Effector memory CD8-positive, alpha-beta T cell (primary cell): ENCODE measurements around the gene RAB11FIP4.

Experiments used
- ATAC-seq: fragments of 150-1000 bp; cut with Tn5 transposase; replicated peaks from 2 replicates; pipeline ENCODE4 v1.10.0; 2021; ENCODE audit warnings: mild to moderate bottlenecking, moderate library complexity
- DNase-seq, 3 experiments: peaks; one replicate each; pipeline ENCODE4 v3.0.0; 2021
- H3K27ac Mint-ChIP-seq, 2 donors: one replicate each; pipeline ENCODE4 v1.8.0; 2022; ENCODE audit warnings: mild to moderate bottlenecking in 2 of 2, mixed read lengths in 2 of 2, moderate library complexity in 2 of 2
- H3K27me3 Mint-ChIP-seq, 2 donors: one replicate each; pipeline ENCODE4 v1.8.0; 2022; ENCODE audit warnings: mixed read lengths in 2 of 2
- H3K36me3 Mint-ChIP-seq: one replicate; pipeline ENCODE4 v1.8.0; 2022; ENCODE audit warnings: mild to moderate bottlenecking, moderate library complexity, mixed read lengths; ENCODE audit not compliant: insufficient read depth
- H3K4me1 Mint-ChIP-seq, 2 donors: one replicate each; pipeline ENCODE4 v1.8.0; 2022; ENCODE audit warnings: low read depth in 2 of 2, mixed read lengths in 2 of 2
- H3K4me3 Mint-ChIP-seq, 2 donors: one replicate each; pipeline ENCODE4 v1.8.0; 2022; ENCODE audit warnings: mild to moderate bottlenecking in 2 of 2, mixed read lengths in 2 of 2, moderate library complexity in 2 of 2
- H3K9me3 Mint-ChIP-seq, 2 donors: one replicate each; pipeline ENCODE4 v1.8.0; 2022; ENCODE audit warnings: mixed read lengths in 2 of 2

The RAB11FIP4 gene

DNA sequence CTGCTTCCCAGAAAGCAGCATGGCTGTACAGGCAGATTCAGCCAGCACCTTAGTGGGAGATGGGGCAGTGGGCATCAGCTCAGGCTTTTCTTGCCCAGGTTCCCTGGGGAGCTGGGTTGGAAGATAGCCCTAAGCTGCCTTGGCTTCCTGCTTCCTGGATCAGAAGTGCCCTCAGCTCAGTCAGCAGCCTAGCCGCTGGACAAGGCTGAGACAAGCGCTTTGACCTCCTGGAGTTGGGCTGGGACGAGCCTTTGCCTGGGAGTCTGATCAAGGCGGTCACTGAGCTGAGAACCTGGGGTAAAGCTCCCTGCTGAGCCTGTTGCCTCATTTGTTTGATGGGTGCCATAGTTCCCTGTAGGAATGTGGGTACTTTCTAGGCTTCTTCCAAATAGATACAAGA, 190.0 kb downstream of the RAB11FIP4 start:
- DNase-seq: no peak
- Mint-ChIP-seq H3K4me3 (no peak overlapping the region), H3K27ac (peak overlapping the region in 1 of 2 donors; percentile 38), H3K9me3 (no peaks in the 10 kb centered on the region), H3K27me3 (peaks cover 0 to 33% of the 10 kb centered on the region in 2 donors), H3K36me3 (no peaks in the 10 kb centered on the region), H3K4me1 (peaks cover 0 to 13% of the 10 kb centered on the region in 2 donors)
- ATAC-seq: no peak

DNA sequence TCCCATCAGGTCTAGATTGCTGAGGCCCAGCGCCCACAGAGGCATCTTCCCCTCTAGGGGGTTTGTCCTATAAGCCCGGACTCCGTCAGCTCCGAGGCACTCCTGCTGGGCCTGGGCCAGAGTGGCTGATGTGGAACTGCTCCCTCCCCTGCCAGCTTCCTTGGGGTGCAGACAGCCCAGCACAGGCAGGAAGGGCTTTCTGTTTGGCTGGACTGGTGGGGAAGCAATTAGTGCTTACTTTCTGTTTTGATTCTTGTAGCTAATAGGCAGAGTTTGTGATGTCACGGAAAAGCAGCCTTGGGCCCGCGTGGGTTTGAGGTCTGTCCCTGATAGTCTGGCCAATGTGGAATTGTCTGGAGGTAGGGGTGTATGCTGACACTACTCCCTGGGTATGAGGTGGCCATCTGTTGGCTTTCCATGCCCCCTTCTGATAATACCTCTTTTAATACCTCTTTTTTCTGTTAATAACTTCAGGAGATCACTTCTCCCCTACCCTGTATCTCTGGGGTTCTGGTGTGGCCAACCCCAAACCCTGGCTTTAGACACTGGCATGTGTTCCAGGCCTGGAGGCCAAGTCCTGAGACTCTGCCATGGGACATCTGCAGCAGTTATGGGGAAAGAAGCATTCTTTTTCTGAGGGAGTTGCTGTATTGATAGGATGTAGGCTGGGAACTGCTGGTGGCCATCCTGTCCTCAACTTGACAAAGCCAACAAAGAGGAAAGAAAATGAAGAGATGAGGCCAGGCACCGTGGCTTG, 190.9 kb downstream of the RAB11FIP4 start:
- Mint-ChIP-seq H3K4me1 (peaks cover 0 to 13% of the 10 kb centered on the region in 2 donors), H3K4me3 (no peak overlapping the region), H3K27ac (peak overlapping the region in 1 of 2 donors; percentile 38), H3K36me3 (no peaks in the 10 kb centered on the region), H3K27me3 (peaks cover 0 to 31% of the 10 kb centered on the region in 2 donors), H3K9me3 (no peaks in the 10 kb centered on the region)
- DNase-seq: no peak
- no peak for ATAC-seq

DNA sequence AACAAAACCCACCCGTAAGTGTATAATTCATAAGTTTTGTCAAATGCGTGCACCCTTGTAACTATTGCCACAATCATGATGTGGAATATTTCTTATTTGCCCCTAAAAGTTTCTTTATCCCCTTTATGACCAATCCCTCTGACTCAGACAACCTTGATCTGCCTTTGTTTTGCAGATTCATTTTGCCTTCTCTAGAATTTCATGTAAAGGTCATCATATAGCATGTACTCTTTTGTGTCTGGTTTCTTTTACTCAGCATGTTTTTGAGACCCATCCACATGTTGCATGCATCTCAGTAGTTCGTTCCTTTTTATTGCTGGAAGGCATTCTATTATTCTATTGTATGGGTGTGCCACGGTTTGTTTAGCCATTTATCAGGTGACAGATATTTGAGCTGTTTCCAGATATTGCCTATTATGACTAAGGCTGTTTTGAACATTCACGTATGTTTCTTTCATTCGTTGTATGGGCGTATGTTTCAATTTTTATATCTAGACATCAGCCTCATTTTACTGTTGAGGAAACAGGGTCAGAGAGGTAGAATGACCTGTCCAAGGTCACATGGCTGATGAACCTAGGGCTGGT, 192.4 kb downstream of the RAB11FIP4 start:
- H3K36me3 Mint-ChIP-seq: no peaks in the 10 kb centered on the region
- H3K4me1 Mint-ChIP-seq: peaks cover 0 to 13% of the 10 kb centered on the region in 2 donors
- peaks cover 7 to 20% of the 10 kb centered on the region in 2 donors for H3K27me3 Mint-ChIP-seq
- no peak overlapping the region for H3K27ac Mint-ChIP-seq
- no peak overlapping the region for H3K4me3 Mint-ChIP-seq
- no peaks in the 10 kb centered on the region for H3K9me3 Mint-ChIP-seq
- no peak for DNase-seq
- no peak for ATAC-seq

DNA sequence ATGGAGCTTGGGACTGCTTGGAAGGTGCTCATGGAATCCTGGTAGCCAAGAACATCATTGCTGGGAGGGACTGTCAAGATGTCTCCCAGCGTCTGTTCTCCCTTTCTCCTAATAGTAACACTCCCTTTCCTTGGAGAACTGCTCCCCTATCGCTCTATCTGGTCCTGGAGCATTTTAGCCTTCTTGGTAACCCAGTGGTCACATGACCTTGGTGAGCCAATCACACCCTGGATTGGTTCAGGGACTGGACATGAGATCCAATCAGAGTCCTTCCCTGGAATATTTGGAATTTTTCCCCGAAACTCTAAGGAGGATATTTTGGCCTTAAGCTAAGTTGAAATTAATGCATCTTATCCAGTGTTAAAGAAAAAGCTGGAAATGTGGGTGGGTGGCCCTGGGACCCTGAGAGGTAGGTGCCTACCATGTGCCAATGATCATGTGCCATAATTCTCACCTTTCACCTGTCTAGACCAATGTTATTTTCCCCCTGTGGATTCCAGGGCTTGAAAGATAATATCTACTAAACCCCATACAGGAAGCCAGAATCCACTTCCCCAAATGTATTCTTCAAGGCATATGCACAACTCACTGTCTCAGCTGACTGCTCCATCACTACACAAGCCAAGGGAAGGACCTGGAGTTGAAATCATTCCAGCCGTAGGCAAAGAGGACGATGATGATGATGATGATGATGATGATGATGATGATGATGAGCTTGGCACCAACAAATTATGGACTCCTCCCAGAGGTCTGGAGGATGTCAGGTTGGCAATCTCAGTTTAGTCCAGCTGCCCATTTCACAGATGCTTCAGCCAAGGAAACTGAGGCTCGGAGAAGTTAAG, 193.2 kb downstream of the RAB11FIP4 start:
- DNase-seq: no peak
- no peaks in the 10 kb centered on the region for H3K9me3 Mint-ChIP-seq
- H3K27ac Mint-ChIP-seq: no peak overlapping the region
- peaks cover 7 to 20% of the 10 kb centered on the region in 2 donors for H3K27me3 Mint-ChIP-seq
- H3K4me1 Mint-ChIP-seq: peaks cover 0 to 13% of the 10 kb centered on the region in 2 donors
- ATAC-seq: no peak
- no peak overlapping the region for H3K4me3 Mint-ChIP-seq
- no peaks in the 10 kb centered on the region for H3K36me3 Mint-ChIP-seq

GRCh38 chr17:31585280-31585630, 193.8 kb downstream of the RAB11FIP4 start:
- H3K36me3 Mint-ChIP-seq: no peaks in the 10 kb centered on the region
- no peak for ATAC-seq
- DNase-seq: no peak
- no peak overlapping the region for H3K4me3 Mint-ChIP-seq
- H3K27ac Mint-ChIP-seq: no peak overlapping the region
- H3K27me3 Mint-ChIP-seq: peaks cover 7 to 20% of the 10 kb centered on the region in 2 donors
- no peaks in the 10 kb centered on the region for H3K9me3 Mint-ChIP-seq
- peaks cover 0 to 13% of the 10 kb centered on the region in 2 donors for H3K4me1 Mint-ChIP-seq

DNA sequence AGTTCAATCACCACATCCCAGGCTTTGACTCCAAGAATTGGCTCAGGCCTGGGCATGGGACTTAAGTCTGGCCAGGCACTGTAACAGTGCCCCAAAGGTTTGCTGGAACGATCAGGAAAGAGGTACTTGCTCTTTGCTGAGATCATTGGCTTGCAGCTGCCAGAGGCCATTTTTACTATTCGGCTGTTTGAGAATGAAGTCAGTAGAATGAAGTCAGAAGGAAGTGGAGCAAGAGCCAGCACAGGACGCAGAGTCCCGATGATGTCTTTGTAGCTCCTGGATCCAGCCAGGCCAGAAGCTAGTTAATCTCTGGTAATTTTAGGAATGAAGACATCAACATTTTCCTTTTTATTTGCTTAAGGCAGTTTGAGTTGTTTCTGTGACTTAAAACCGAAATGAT, 195.5 kb downstream of the RAB11FIP4 start:
- Mint-ChIP-seq H3K27me3 (peaks cover 6 to 7% of the 10 kb centered on the region in 2 donors), H3K36me3 (no peaks in the 10 kb centered on the region), H3K27ac (no peak overlapping the region), H3K4me3 (no peak overlapping the region), H3K4me1 (peaks cover 0 to 8% of the 10 kb centered on the region in 2 donors), H3K9me3 (no peaks in the 10 kb centered on the region)
- no peak for ATAC-seq
- no peak for DNase-seq

- ATAC-seq (no peak), DNase-seq (no peak)
- Mint-ChIP-seq H3K36me3 (no peaks in the 10 kb centered on the region), H3K27ac (no peak overlapping the region), H3K4me3 (no peak overlapping the region), H3K27me3 (peaks cover 6 to 7% of the 10 kb centered on the region in 2 donors), H3K9me3 (no peaks in the 10 kb centered on the region), H3K4me1 (peaks cover 0 to 3% of the 10 kb centered on the region in 2 donors)
Measured at GRCh38 chr17:31587462-31587861, 196.0 kb downstream of the RAB11FIP4 start.
